Activated T-helper 1 cell treated with anti-CD3 and anti-CD28 coated beads, Interleukin-12 subunit alpha, Interleukin-12 subunit beta, Interleukin-2, Interleukin-4 antibody, amounts not matched to agents 30 ng/mL and 10 ng/mL and 1 ng/mL, durations not matched to agents 14 hours and 24 hours and 36 hours (primary cell): ENCODE results near the gene TRAP1. TPM values are rescaled to one million over a fixed set of nuclear protein-coding genes. Genes with fewer than 3 reads are reported as not detected.

Experiments
- DNase-seq: peaks from one replicate; pipeline ENCODE4 v3.0.0; 2021; ENCODE audit warnings: low spot score
- H3K27ac Mint-ChIP-seq: one replicate; pipeline ENCODE4 v1.8.0; 2021; ENCODE audit warnings: mild to moderate bottlenecking, mixed read lengths
- H3K27me3 Mint-ChIP-seq: one replicate; pipeline ENCODE4 v1.8.0; 2022; ENCODE audit warnings: mild to moderate bottlenecking, moderate library complexity, mixed read lengths; ENCODE audit not compliant: insufficient read depth
- H3K36me3 Mint-ChIP-seq: one replicate; pipeline ENCODE4 v1.8.0; 2021; ENCODE audit warnings: low read depth, mixed read lengths
- H3K4me1 Mint-ChIP-seq: one replicate; pipeline ENCODE4 v1.8.0; 2021; ENCODE audit warnings: low read depth, mixed read lengths
- H3K4me3 Mint-ChIP-seq: one replicate; pipeline ENCODE4 v1.8.0; 2021; ENCODE audit warnings: mild to moderate bottlenecking, moderate library complexity, mixed read lengths
- H3K9me3 Mint-ChIP-seq: one replicate; pipeline ENCODE4 v1.8.0; 2021; ENCODE audit warnings: mixed read lengths
- intact Hi-C: fragments of 100-400 bp; cut with micrococcal nuclease; formaldehyde crosslinking; loops from one replicate; pipeline ENCODE4 v1.15.1; 2024
- total RNA-seq: library from RNA; stranded (reverse); gene quantifications from 2 replicates; pipeline ENCODE4 v1.2.3, GENCODE V29; 2022

Gene TRAP1
- total RNA-seq, 1 donor from 2014 or later: 353 TPM

- intact Hi-C loops: no loop called here
- no peak overlapping the region for H3K27ac Mint-ChIP-seq
- DNase-seq: no peak
- H3K36me3 Mint-ChIP-seq: peaks cover 54% of the 10 kb centered on the region
- H3K4me1 Mint-ChIP-seq: no peaks in the 10 kb centered on the region
- no peaks in the 10 kb centered on the region for H3K27me3 Mint-ChIP-seq
- H3K9me3 Mint-ChIP-seq: no peaks in the 10 kb centered on the region
- H3K4me3 Mint-ChIP-seq: no peak overlapping the region
These were observed 14.8 kb upstream of the TRAP1 start for GRCh38 chr16:3732171-3732570.

DNA sequence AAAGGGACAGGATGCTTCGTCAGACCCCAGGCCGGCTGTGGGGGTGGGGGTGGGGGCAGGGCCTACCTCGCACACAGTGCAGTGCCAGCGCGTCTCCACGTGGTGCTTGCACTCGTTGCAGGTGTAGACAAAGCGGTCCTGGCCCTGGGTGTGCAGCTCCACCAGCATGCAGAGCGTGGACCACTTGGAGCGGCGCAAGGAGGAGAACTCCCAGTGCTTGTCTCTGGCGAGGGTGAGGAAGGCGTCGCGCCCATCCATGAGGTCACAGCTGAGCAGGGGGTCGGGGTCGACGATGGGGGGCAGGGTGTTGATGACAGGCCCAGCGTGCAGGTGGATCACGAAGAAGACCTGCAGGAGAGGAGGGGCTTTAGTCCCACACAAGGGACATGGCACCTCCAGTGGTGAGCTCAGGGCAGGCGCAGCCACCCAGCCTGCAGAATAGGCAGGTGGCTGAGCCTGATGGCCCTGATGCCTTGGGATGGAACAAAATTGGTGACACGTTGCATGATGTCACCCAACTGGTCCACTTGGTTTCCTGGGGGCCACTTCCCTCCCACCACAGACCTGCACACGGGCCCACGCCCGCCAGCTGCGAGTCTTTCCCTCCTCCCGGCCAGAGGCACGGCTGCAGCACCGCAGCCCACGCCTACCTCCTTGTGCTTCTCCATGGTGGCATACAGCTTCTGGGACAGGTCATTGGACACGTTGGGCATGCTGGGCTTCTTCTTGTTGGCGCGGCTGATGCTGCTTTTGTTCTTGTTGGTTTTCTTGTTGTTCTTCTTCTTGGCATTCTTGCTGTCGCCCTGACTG lies 14.0 kb upstream of the TRAP1 start:
- no peaks in the 10 kb centered on the region for H3K4me1 Mint-ChIP-seq
- intact Hi-C loops: no loop called here

DNA sequence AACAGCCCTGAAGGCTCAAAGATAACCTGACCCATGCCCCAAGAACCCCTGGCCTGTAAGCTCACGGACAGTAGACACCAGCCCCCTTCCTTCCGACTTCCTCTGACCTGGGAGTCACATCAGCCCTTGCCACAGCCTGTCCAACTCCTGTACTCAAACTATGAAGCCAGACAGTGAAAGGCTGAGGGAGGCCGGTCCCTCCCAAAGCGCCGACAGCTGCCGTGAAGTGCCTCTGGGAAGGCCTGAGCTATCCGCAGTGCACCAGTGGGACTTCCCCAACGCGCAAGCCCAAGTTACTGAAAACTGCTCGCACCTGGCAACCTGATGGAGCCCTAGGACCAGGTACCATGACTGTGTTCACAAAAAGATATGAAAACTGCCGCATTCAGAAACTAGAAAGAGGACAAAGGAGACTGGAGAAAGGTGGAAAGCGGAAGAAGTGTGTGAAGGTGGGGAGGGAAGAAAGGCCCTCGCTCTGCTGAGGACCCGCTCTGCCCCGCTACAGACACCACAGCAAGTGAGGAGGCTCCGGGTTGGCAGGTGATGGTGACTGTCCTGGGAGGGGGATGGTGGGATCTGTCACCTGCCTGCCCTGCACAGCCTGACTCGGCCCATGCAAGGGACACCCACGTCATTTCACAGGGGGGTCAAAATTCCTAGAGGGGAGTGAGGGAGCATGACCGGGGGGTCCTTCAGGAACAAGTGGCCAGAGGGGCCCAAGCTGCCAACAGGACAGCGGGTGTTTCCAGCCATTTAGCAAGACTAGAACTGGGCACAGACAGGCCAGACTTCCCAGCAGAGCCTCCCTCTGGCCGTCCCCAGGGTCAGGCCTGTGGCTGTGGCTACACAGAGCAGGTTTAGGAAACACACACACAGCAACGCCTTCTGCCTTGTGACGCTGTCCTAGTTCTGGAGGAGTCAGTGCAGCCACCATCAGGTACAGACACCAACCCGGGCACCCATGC lies 13.1 kb upstream of the TRAP1 start:
- intact Hi-C loops: no loop called here
- Mint-ChIP-seq H3K4me1 (no peaks in the 10 kb centered on the region), H3K27ac (no peak overlapping the region), H3K36me3 (peaks cover 42% of the 10 kb centered on the region), H3K9me3 (no peaks in the 10 kb centered on the region), H3K27me3 (no peaks in the 10 kb centered on the region), H3K4me3 (no peak overlapping the region)
- no peak for DNase-seq

More for the DNA sequence above, 14.0 kb upstream of the TRAP1 start:
- Mint-ChIP-seq H3K27me3 (no peaks in the 10 kb centered on the region), H3K4me3 (no peak overlapping the region), H3K27ac (no peak overlapping the region), H3K9me3 (no peaks in the 10 kb centered on the region), H3K36me3 (peaks cover 50% of the 10 kb centered on the region)
- DNase-seq: no peak

- Mint-ChIP-seq H3K4me1 (no peaks in the 10 kb centered on the region), H3K27ac (no peak overlapping the region), H3K27me3 (no peaks in the 10 kb centered on the region), H3K4me3 (no peak overlapping the region), H3K9me3 (no peaks in the 10 kb centered on the region), H3K36me3 (peaks cover 37% of the 10 kb centered on the region)
- intact Hi-C loops: no loop called here
- no peak for DNase-seq
These were observed 12.1 kb upstream of the TRAP1 start for GRCh38 chr16:3729161-3730112.

GRCh38 chr16:3728424-3729160 lies 11.3 kb upstream of the TRAP1 start:
- intact Hi-C loops: no loop called here
- no peaks in the 10 kb centered on the region for H3K27me3 Mint-ChIP-seq
- H3K9me3 Mint-ChIP-seq: no peaks in the 10 kb centered on the region
- H3K36me3 Mint-ChIP-seq: peaks cover 32% of the 10 kb centered on the region
- H3K4me1 Mint-ChIP-seq: no peaks in the 10 kb centered on the region
- no peak overlapping the region for H3K27ac Mint-ChIP-seq
- H3K4me3 Mint-ChIP-seq: no peak overlapping the region
- no peak for DNase-seq

- no peak overlapping the region for H3K4me3 Mint-ChIP-seq
- H3K4me1 Mint-ChIP-seq: no peaks in the 10 kb centered on the region
- intact Hi-C loops: no loop called here
- peaks cover 31% of the 10 kb centered on the region for H3K36me3 Mint-ChIP-seq
- no peak for DNase-seq
- H3K27ac Mint-ChIP-seq: no peak overlapping the region
- H3K9me3 Mint-ChIP-seq: no peaks in the 10 kb centered on the region
- H3K27me3 Mint-ChIP-seq: no peaks in the 10 kb centered on the region
These were observed 10.6 kb upstream of the TRAP1 start for GRCh38 chr16:3727806-3728381.

GRCh38 chr16:3726021-3726687 lies 8.8 kb upstream of the TRAP1 start:
- no peaks in the 10 kb centered on the region for H3K4me1 Mint-ChIP-seq
- no peaks in the 10 kb centered on the region for H3K9me3 Mint-ChIP-seq
- H3K27me3 Mint-ChIP-seq: no peaks in the 10 kb centered on the region
- H3K4me3 Mint-ChIP-seq: no peak overlapping the region
- DNase-seq: no peak
- H3K36me3 Mint-ChIP-seq: peaks cover 24% of the 10 kb centered on the region
- intact Hi-C loops: no loop called here
- no peak overlapping the region for H3K27ac Mint-ChIP-seq

GRCh38 chr16:3725276-3725675 lies 8.0 kb upstream of the TRAP1 start:
- intact Hi-C loops: no loop called here
- Mint-ChIP-seq H3K27ac (no peak overlapping the region), H3K9me3 (no peaks in the 10 kb centered on the region), H3K4me1 (no peaks in the 10 kb centered on the region), H3K4me3 (no peak overlapping the region), H3K27me3 (peaks cover 2% of the 10 kb centered on the region), H3K36me3 (peaks cover 21% of the 10 kb centered on the region)
- no peak for DNase-seq

GRCh38 chr16:3722508-3722907 lies 5.2 kb upstream of the TRAP1 start:
- no peak overlapping the region for H3K27ac Mint-ChIP-seq
- H3K4me1 Mint-ChIP-seq: peaks cover 6% of the 10 kb centered on the region
- DNase-seq: no peak
- no peak overlapping the region for H3K4me3 Mint-ChIP-seq
- H3K36me3 Mint-ChIP-seq: peaks cover 6% of the 10 kb centered on the region
- peaks cover 2% of the 10 kb centered on the region for H3K27me3 Mint-ChIP-seq
- H3K9me3 Mint-ChIP-seq: no peaks in the 10 kb centered on the region
- intact Hi-C loops: no loop called here

GRCh38 chr16:3720418-3720817 lies 3.1 kb upstream of the TRAP1 start:
- peaks cover 5% of the 10 kb centered on the region for H3K36me3 Mint-ChIP-seq
- no peak for DNase-seq
- H3K27me3 Mint-ChIP-seq: peaks cover 2% of the 10 kb centered on the region
- H3K9me3 Mint-ChIP-seq: no peaks in the 10 kb centered on the region
- H3K4me3 Mint-ChIP-seq: no peak overlapping the region
- H3K4me1 Mint-ChIP-seq: peaks cover 16% of the 10 kb centered on the region
- no peak overlapping the region for H3K27ac Mint-ChIP-seq
- intact Hi-C loops: no loop called here

DNA sequence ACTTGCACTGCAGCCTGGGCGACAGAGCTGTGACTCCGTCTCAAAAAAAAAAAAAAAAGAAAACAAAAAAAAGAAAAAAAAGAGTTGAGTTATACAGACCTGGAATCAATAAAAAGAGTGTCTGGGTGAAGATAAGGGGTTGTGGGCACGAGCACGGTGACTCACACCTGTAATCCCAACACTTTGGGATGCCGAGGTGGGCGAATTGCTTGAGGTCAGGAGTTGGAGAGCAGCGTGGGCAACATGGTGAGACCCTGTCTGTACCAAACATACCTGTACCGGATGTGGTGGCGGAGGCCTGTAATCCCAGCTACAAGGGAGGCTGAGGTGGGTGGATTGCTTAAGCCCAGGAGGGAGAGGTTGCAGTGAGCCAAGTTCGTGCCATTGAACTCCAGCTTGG lies 1.3 kb upstream of the TRAP1 start:
- Mint-ChIP-seq H3K36me3 (peaks cover 12% of the 10 kb centered on the region), H3K9me3 (no peaks in the 10 kb centered on the region), H3K4me1 (peaks cover 32% of the 10 kb centered on the region), H3K4me3 (peak overlapping the region; percentile 91), H3K27me3 (peaks cover 2% of the 10 kb centered on the region), H3K27ac (no peak overlapping the region)
- intact Hi-C loops: no loop called here
- DNase-seq: no peak
